ENCODE data around the gene SPATA31D1. TPM values are rescaled to one million over a fixed set of nuclear protein-coding genes. Genes with fewer than 3 reads are reported as not detected.

The SPATA31D1 gene
- total RNA-seq, 2 donors from 2014 or later = not detected

DNA sequence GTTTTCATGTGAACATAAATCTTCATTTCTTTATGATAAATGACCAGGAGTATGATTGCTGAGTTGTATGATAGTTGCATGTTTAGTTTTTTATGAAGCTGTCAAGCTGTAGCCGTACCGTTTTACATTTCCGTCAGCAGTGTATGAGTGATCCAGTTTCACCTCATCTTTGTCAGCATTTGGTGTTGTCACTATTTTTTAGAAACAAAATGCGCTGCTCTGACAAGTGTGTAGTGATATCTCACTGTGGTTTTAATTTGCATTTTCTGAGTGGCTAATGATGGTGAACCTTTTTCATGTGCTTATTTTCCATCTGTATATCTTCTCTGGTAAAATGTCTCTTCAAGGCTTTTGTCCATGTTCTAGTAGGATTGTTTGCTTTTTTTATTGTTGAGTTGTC is 6.7 kb upstream of the SPATA31D1 start:
- Histone ChIP-seq H3K9me3 (ENCODE audit: control insufficient read depth, low read length) (no peaks in the 10 kb centered on the region), H3K9ac (ENCODE audit: extremely low read depth, low read length, poor library complexity, severe bottlenecking) (no peak overlapping the region), H3K27me3 (ENCODE audit: control insufficient read depth, insufficient read depth, low read length, poor library complexity, severe bottlenecking) (no peaks in the 10 kb centered on the region), H3K36me3 (ENCODE audit: control insufficient read depth, insufficient read depth, low read length) (no peaks in the 10 kb centered on the region), H3K27ac (ENCODE audit: low read depth, low read length) (no peak overlapping the region), H3K4me1 (ENCODE audit: control insufficient read depth, insufficient read depth, low read length) (no peaks in the 10 kb centered on the region), H3K4me3 (ENCODE audit: low read length) (no peak overlapping the region)
- no peak overlapping the region for H3K4me3 Mint-ChIP-seq
- no peaks in the 10 kb centered on the region for H3K36me3 Mint-ChIP-seq (ENCODE audit: low read depth)
- no peaks in the 10 kb centered on the region for H3K4me1 Mint-ChIP-seq
- no peak for DNase-seq
- no peaks in the 10 kb centered on the region for H3K9me3 Mint-ChIP-seq
- peaks cover 30% of the 10 kb centered on the region for H3K27me3 Mint-ChIP-seq (ENCODE audit: insufficient read depth)
- no peak overlapping the region for H3K27ac Mint-ChIP-seq
- 96 to 98% methylated on average over 4 of the region's 4 CpGs for WGBS, 2 experiments (ENCODE audit: insufficient coverage in 1 of 2, insufficient read length in 1 of 2)
- TF ChIP-seq, protein P1, sequence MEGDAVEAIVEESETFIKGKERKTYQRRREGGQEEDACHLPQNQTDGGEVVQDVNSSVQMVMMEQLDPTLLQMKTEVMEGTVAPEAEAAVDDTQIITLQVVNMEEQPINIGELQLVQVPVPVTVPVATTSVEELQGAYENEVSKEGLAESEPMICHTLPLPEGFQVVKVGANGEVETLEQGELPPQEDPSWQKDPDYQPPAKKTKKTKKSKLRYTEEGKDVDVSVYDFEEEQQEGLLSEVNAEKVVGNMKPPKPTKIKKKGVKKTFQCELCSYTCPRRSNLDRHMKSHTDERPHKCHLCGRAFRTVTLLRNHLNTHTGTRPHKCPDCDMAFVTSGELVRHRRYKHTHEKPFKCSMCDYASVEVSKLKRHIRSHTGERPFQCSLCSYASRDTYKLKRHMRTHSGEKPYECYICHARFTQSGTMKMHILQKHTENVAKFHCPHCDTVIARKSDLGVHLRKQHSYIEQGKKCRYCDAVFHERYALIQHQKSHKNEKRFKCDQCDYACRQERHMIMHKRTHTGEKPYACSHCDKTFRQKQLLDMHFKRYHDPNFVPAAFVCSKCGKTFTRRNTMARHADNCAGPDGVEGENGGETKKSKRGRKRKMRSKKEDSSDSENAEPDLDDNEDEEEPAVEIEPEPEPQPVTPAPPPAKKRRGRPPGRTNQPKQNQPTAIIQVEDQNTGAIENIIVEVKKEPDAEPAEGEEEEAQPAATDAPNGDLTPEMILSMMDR (conservative IDR thresholded peaks at IDR 0.05) = no peak

DNA sequence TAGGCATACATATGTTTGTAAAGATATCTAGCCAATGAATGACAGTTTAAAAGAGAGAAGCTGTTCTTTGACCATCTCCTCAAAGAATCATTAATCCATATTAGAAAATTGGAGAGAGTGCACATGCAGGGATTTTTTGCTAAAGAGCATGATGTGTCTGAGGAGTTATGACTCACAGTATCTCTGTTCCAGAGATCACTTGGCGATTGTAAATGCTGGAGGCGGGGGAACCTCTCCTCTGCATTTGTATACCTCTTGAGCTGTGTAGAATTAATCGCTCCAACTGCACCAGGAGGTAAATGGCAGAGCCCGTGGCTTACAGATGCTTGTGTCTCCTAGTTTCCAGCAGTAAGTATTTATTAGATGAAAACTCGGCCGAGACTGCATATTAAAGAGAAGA is 3.6 kb upstream of the SPATA31D1 start:
- Mint-ChIP-seq H3K36me3 (ENCODE audit: low read depth) (no peaks in the 10 kb centered on the region), H3K27me3 (ENCODE audit: insufficient read depth) (peaks cover 48% of the 10 kb centered on the region), H3K4me1 (no peaks in the 10 kb centered on the region), H3K4me3 (no peak overlapping the region), H3K27ac (no peak overlapping the region), H3K9me3 (no peaks in the 10 kb centered on the region)
- no peak overlapping the region for H3K4me3 ChIP-seq (ENCODE audit: low read length)
- TF ChIP-seq, protein P1 (conservative IDR thresholded peaks at IDR 0.05) = no peak
- no peaks in the 10 kb centered on the region for H3K9me3 ChIP-seq (ENCODE audit: control insufficient read depth, low read length)
- H3K27me3 ChIP-seq (ENCODE audit: control insufficient read depth, insufficient read depth, low read length, poor library complexity, severe bottlenecking) = no peaks in the 10 kb centered on the region
- WGBS, 2 experiments (ENCODE audit: insufficient coverage in 1 of 2, insufficient read length in 1 of 2) = 77 to 84% methylated on average over 6 of the region's 6 CpGs
- H3K4me1 ChIP-seq (ENCODE audit: control insufficient read depth, insufficient read depth, low read length) = no peaks in the 10 kb centered on the region
- H3K27ac ChIP-seq (ENCODE audit: low read depth, low read length) = no peak overlapping the region
- no peaks in the 10 kb centered on the region for H3K36me3 ChIP-seq (ENCODE audit: control insufficient read depth, insufficient read depth, low read length)
- no peak overlapping the region for H3K9ac ChIP-seq (ENCODE audit: extremely low read depth, low read length, poor library complexity, severe bottlenecking)
- no peak for DNase-seq

DNA sequence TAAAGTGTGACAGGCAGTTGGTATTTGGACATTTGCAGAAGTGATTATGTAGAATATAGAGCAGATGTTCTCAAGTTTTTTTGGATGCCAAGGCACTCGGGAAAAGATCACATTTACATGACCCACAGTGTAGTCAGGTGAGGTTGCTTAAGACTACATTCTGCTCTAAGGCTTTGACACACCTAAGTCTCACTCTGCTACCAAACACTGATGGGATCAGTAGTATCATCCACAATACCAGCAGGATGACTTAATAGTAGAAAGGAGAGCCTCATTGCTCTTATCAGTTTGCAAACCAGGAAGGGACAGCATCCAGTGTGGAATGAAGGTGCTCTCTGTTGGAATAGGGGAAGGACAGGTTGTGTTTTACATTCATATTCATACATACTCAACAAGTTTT is 2.5 kb upstream of the SPATA31D1 start:
- Mint-ChIP-seq H3K9me3 (no peaks in the 10 kb centered on the region), H3K36me3 (ENCODE audit: low read depth) (no peaks in the 10 kb centered on the region), H3K27me3 (ENCODE audit: insufficient read depth) (peaks cover 56% of the 10 kb centered on the region), H3K4me1 (no peaks in the 10 kb centered on the region), H3K27ac (no peak overlapping the region), H3K4me3 (no peak overlapping the region)
- TF ChIP-seq, protein P1 (conservative IDR thresholded peaks at IDR 0.05) = no peak
- Histone ChIP-seq H3K27ac (ENCODE audit: low read depth, low read length) (no peak overlapping the region), H3K4me1 (ENCODE audit: control insufficient read depth, insufficient read depth, low read length) (no peaks in the 10 kb centered on the region), H3K9ac (ENCODE audit: extremely low read depth, low read length, poor library complexity, severe bottlenecking) (no peak overlapping the region), H3K36me3 (ENCODE audit: control insufficient read depth, insufficient read depth, low read length) (no peaks in the 10 kb centered on the region), H3K27me3 (ENCODE audit: control insufficient read depth, insufficient read depth, low read length, poor library complexity, severe bottlenecking) (no peaks in the 10 kb centered on the region), H3K9me3 (ENCODE audit: control insufficient read depth, low read length) (no peaks in the 10 kb centered on the region), H3K4me3 (ENCODE audit: low read length) (no peak overlapping the region)
- WGBS, 2 experiments (ENCODE audit: insufficient coverage in 1 of 2, insufficient read length in 1 of 2) = 95% methylated on average over 1 of the region's 1 CpG; no CpG with 5 or more reads in 1 of the 2 experiments
- no peak for DNase-seq
